Smooth muscle cell (in vitro differentiated cells): ENCODE measurements around the gene SHC4. TPM values are rescaled to one million over a fixed set of nuclear protein-coding genes. Genes with fewer than 3 reads are reported as not detected.

Source experiments
- DNase-seq: peaks from one replicate; lab custom pipeline; 2025; ENCODE audit not compliant: unreplicated experiment; lab: John Stamatoyannopoulos, UW
- H2AFZ ChIP-seq: fragments of 200-600 bp; sonication (generic); 2 replicates; pipeline ENCODE4 v1.6.0; 2016; ENCODE audit warnings: antibody characterized with exemption, low read depth, mild to moderate bottlenecking
- H3F3A ChIP-seq: fragments of 200-600 bp; sonication (generic); 2 replicates; pipeline ENCODE4 v1.6.0; 2017; ENCODE audit warnings: antibody characterized with exemption, low read depth
- H3K27ac ChIP-seq: fragments of 200-600 bp; sonication (generic); 2 replicates; pipeline ENCODE4 v1.5.1; 2016; ENCODE audit warnings: low read depth, mild to moderate bottlenecking
- H3K27me3 ChIP-seq: fragments of 200-600 bp; sonication (generic); 2 replicates; pipeline ENCODE4 v1.6.1; 2016; ENCODE audit warnings: low read depth, mild to moderate bottlenecking
- H3K36me3 ChIP-seq: fragments of 200-600 bp; sonication (generic); 2 replicates; pipeline ENCODE4 v1.5.1; 2016; ENCODE audit warnings: low read depth
- H3K4me1 ChIP-seq: fragments of 200-600 bp; sonication (generic); 2 replicates; pipeline ENCODE4 v1.5.1; 2016; ENCODE audit warnings: low read depth
- H3K4me2 ChIP-seq: fragments of 200-600 bp; sonication (generic); 2 replicates; pipeline ENCODE4 v1.6.0; 2016; ENCODE audit warnings: mild to moderate bottlenecking
- H3K4me3 ChIP-seq: fragments of 200-600 bp; sonication (generic); 2 replicates; pipeline ENCODE4 v1.5.1; 2016; ENCODE audit warnings: mild to moderate bottlenecking
- H3K79me2 ChIP-seq: fragments of 200-600 bp; sonication (generic); 2 replicates; pipeline ENCODE4 v1.6.0; 2016; ENCODE audit warnings: low read depth, mild to moderate bottlenecking
- H3K9ac ChIP-seq: fragments of 200-600 bp; sonication (generic); 2 replicates; pipeline ENCODE4 v1.6.0; 2016; ENCODE audit warnings: low read depth
- H3K9me3 ChIP-seq: fragments of 200-600 bp; sonication (generic); replicated peaks from 2 replicates; pipeline ENCODE4 v1.5.1; 2016; ENCODE audit warnings: low read depth
- H4K20me1 ChIP-seq: fragments of 200-600 bp; sonication (generic); 2 replicates; pipeline ENCODE4 v1.6.0; 2016; ENCODE audit warnings: low read depth
- CTCF ChIP-seq: fragments of 200-600 bp; sonication (generic); IDR thresholded peaks from 2 replicates; pipeline ENCODE4 v1.5.1; 2017; ENCODE audit warnings: borderline replicate concordance, mild to moderate bottlenecking, antibody characterized with exemption; ENCODE audit not compliant: insufficient read depth, poor library complexity, severe bottlenecking
- WGBS: methylation state at CpG from one replicate; pipeline ENCODE4 v1.1.7; 2016; ENCODE audit warnings: low lambda C conversion rate; 5-methylcytosine and 5-hydroxymethylcytosine counted together
- polyA plus RNA-seq: library from polyadenylated mRNA; unstranded; fragments of >200 nt; fragmentation: Nextera tagmentation; extraction: Ambion mirVana; gene quantifications from 2 replicates; pipeline ENCODE4 v1.2.1, GENCODE V29; 2016
- total RNA-seq: library from RNA; depleted of rRNA; stranded (reverse); fragments of >200 nt; gene quantifications from 2 replicates; pipeline ENCODE4 v1.2.3, GENCODE V29; 2014

SHC4 gene
- total and polyA plus RNA-seq, 2 experiments from 2014 or later = 0.39 to 1.2 TPM

GRCh38 chr15:48868536-48868935 lies 95.2 kb downstream of the SHC4 start:
- no peaks in the 10 kb centered on the region for H3K36me3 ChIP-seq
- peak overlapping the region; percentile 83 for H2AFZ ChIP-seq
- DNase-seq = no peak
- H3K9me3 ChIP-seq = no peaks in the 10 kb centered on the region
- peak overlapping the region; percentile 77 for H3K27ac ChIP-seq
- WGBS = 17% methylated on average over 2 of the region's 2 CpGs
- no peak overlapping the region for H3K9ac ChIP-seq
- no peak overlapping the region for H3K4me3 ChIP-seq
- H3K27me3 ChIP-seq = no peaks in the 10 kb centered on the region
- H4K20me1 ChIP-seq = no peaks in the 10 kb centered on the region
- peaks cover 7% of the 10 kb centered on the region for H3F3A ChIP-seq
- no peaks in the 10 kb centered on the region for H3K79me2 ChIP-seq
- H3K4me1 ChIP-seq = peaks cover 22% of the 10 kb centered on the region
- peak overlapping the region; percentile 75 for H3K4me2 ChIP-seq
- no peak for TF ChIP-seq CTCF

GRCh38 chr15:48868023-48868422 lies 95.7 kb downstream of the SHC4 start:
- H3K4me3 ChIP-seq = no peak overlapping the region
- H3K9ac ChIP-seq = no peak overlapping the region
- no peaks in the 10 kb centered on the region for H3K27me3 ChIP-seq
- H2AFZ ChIP-seq = peak overlapping the region; percentile 83
- no peaks in the 10 kb centered on the region for H3K36me3 ChIP-seq
- H3K79me2 ChIP-seq = no peaks in the 10 kb centered on the region
- no peaks in the 10 kb centered on the region for H4K20me1 ChIP-seq
- no peak for DNase-seq
- no peak for TF ChIP-seq CTCF
- H3K27ac ChIP-seq = peak overlapping the region; percentile 77
- H3K4me1 ChIP-seq = peaks cover 22% of the 10 kb centered on the region
- peak overlapping the region; percentile 75 for H3K4me2 ChIP-seq
- peaks cover 7% of the 10 kb centered on the region for H3F3A ChIP-seq
- H3K9me3 ChIP-seq = no peaks in the 10 kb centered on the region

GRCh38 chr15:48866141-48866563 lies 97.6 kb downstream of the SHC4 start:
- H4K20me1 ChIP-seq = no peaks in the 10 kb centered on the region
- peak overlapping the region; percentile 5 for H3K4me2 ChIP-seq
- 30% methylated on average over 2 of the region's 2 CpGs for WGBS
- peak overlapping the region; percentile 57 for H3K27ac ChIP-seq
- peaks cover 22% of the 10 kb centered on the region for H3K4me1 ChIP-seq
- TF ChIP-seq CTCF = no peak
- DNase-seq = no peak
- H3K4me3 ChIP-seq = no peak overlapping the region
- H2AFZ ChIP-seq = peak overlapping the region; percentile 0
- H3K79me2 ChIP-seq = no peaks in the 10 kb centered on the region
- no peaks in the 10 kb centered on the region for H3K9me3 ChIP-seq
- no peak overlapping the region for H3K9ac ChIP-seq
- peaks cover 7% of the 10 kb centered on the region for H3F3A ChIP-seq
- H3K36me3 ChIP-seq = no peaks in the 10 kb centered on the region
- no peaks in the 10 kb centered on the region for H3K27me3 ChIP-seq

GRCh38 chr15:48865370-48866079 lies 98.2 kb downstream of the SHC4 start:
- DNase-seq = no peak
- no peak overlapping the region for H3K9ac ChIP-seq
- 56% methylated on average over 3 of the region's 3 CpGs for WGBS
- H3K36me3 ChIP-seq = no peaks in the 10 kb centered on the region
- no peaks in the 10 kb centered on the region for H3K79me2 ChIP-seq
- H3K9me3 ChIP-seq = no peaks in the 10 kb centered on the region
- peak overlapping the region; percentile 57 for H3K27ac ChIP-seq
- peak overlapping the region; percentile 0 for H2AFZ ChIP-seq
- H4K20me1 ChIP-seq = no peaks in the 10 kb centered on the region
- H3K4me1 ChIP-seq = peaks cover 22% of the 10 kb centered on the region
- peaks cover 7% of the 10 kb centered on the region for H3F3A ChIP-seq
- H3K27me3 ChIP-seq = no peaks in the 10 kb centered on the region
- no peak for TF ChIP-seq CTCF
- no peak overlapping the region for H3K4me3 ChIP-seq
- peak overlapping the region; percentile 5 for H3K4me2 ChIP-seq
